Neural crest cell (in vitro differentiated cells): Measurements from ENCODE around the gene NEU2. TPM values are rescaled to one million over a fixed set of nuclear protein-coding genes. Genes with fewer than 3 reads are reported as not detected.

ENCODE experiments used
- DNase-seq: peaks from one replicate; pipeline ENCODE4 v3.0.0; 2021; ENCODE audit warnings: low read depth, mixed read lengths, low spot score
- H3K27ac Mint-ChIP-seq: one replicate; pipeline ENCODE4 v1.8.0; 2021; ENCODE audit warnings: mild to moderate bottlenecking, mixed read lengths; ENCODE audit not compliant: unreplicated experiment
- H3K27me3 Mint-ChIP-seq: 2 replicates; pipeline ENCODE4 v1.8.0; 2021; ENCODE audit warnings: low read depth, mild to moderate bottlenecking, mixed read lengths
- H3K36me3 Mint-ChIP-seq: 2 replicates; pipeline ENCODE4 v1.8.0; 2021; ENCODE audit warnings: low read depth, mild to moderate bottlenecking, mixed read lengths
- H3K4me1 Mint-ChIP-seq: 2 replicates; pipeline ENCODE4 v1.8.0; 2021; ENCODE audit warnings: mixed read lengths
- H3K4me3 Mint-ChIP-seq: one replicate; pipeline ENCODE4 v1.8.0; 2021; ENCODE audit warnings: mild to moderate bottlenecking, mixed read lengths
- H3K9me3 Mint-ChIP-seq: 2 replicates; pipeline ENCODE4 v1.8.0; 2021; ENCODE audit warnings: mixed read lengths
- total RNA-seq: library from RNA; stranded (reverse); gene quantifications from 2 replicates; pipeline ENCODE4 v1.2.1, GENCODE V29; 2021
- TF ChIP-seq, protein P1 (sequence below): fragments of 200-600 bp; sonication (generic); conservative IDR thresholded peaks from 2 replicates; pipeline ENCODE4 v1.5.0; 2021; ENCODE audit warnings: antibody characterized with exemption, mild to moderate bottlenecking

NEU2 gene
- total RNA-seq, 1 donor from 2014 or later, result not detected

DNA sequence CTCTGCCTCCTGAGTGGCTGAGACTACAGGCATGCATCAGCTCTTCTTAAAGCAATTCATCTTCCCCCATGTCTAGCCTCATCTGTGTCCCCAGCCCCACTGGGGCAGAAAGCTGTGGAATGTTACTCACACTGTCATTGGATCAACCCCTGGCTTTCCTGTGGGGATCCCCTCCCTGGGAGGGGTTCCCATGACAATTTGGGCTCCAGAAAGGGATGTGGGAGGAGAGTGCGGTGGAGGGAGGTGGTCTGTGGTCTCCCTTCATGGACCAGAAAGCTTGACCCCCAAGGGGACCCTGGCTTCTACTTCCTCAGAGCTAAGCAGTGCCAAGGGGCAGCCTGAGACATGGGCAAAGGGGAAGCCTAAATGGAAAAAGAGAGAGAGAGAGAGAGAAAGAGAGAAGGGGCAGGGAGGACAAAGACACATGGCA, 20.8 kb upstream of the NEU2 start:
- no peaks in the 10 kb centered on the region for H3K4me1 Mint-ChIP-seq
- no peak for DNase-seq
- H3K27ac Mint-ChIP-seq, result no peak overlapping the region
- no peaks in the 10 kb centered on the region for H3K36me3 Mint-ChIP-seq
- no peak overlapping the region for H3K4me3 Mint-ChIP-seq
- TF ChIP-seq, protein P1, sequence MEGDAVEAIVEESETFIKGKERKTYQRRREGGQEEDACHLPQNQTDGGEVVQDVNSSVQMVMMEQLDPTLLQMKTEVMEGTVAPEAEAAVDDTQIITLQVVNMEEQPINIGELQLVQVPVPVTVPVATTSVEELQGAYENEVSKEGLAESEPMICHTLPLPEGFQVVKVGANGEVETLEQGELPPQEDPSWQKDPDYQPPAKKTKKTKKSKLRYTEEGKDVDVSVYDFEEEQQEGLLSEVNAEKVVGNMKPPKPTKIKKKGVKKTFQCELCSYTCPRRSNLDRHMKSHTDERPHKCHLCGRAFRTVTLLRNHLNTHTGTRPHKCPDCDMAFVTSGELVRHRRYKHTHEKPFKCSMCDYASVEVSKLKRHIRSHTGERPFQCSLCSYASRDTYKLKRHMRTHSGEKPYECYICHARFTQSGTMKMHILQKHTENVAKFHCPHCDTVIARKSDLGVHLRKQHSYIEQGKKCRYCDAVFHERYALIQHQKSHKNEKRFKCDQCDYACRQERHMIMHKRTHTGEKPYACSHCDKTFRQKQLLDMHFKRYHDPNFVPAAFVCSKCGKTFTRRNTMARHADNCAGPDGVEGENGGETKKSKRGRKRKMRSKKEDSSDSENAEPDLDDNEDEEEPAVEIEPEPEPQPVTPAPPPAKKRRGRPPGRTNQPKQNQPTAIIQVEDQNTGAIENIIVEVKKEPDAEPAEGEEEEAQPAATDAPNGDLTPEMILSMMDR, result no peak
- H3K27me3 Mint-ChIP-seq, result no peaks in the 10 kb centered on the region
- peaks cover 4% of the 10 kb centered on the region for H3K9me3 Mint-ChIP-seq

DNA sequence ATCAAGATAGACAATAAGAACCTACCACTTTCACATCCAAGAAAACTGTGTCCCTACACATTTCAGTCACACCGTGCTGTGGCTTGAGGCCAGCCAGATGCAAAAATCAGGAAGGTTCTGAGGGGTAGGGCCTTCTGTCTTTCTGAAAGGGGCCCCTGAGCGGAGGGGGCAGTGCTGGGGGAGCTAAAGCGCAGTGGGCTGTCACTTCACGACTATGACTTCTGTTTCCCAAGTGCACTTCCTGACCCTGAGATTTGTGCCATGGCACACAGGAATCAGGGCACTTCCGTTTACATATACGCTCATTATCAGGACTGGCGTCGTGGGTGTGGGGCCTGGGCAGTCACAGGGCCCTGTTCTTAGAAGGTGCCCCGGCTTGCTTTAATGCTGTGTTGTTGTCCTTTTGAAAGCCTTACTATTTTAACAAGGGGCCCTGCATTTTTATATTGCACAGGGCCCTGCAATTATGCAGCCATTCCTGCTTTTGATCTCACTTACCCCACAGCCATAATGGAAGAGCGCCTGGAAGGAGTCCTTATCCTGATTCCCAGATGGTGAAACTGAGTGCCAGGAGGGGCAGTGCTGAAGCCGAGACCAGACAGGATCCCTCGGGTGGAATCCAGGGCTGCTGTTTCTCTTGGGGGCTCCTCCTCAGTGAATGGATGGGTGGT, 20.0 kb upstream of the NEU2 start:
- TF ChIP-seq, protein P1, result no peak
- DNase-seq, result no peak
- no peaks in the 10 kb centered on the region for H3K27me3 Mint-ChIP-seq
- H3K27ac Mint-ChIP-seq, result peak overlapping the region; percentile 59
- no peak overlapping the region for H3K4me3 Mint-ChIP-seq
- H3K9me3 Mint-ChIP-seq, result peaks cover 5% of the 10 kb centered on the region
- H3K36me3 Mint-ChIP-seq, result no peaks in the 10 kb centered on the region
- no peaks in the 10 kb centered on the region for H3K4me1 Mint-ChIP-seq

DNA sequence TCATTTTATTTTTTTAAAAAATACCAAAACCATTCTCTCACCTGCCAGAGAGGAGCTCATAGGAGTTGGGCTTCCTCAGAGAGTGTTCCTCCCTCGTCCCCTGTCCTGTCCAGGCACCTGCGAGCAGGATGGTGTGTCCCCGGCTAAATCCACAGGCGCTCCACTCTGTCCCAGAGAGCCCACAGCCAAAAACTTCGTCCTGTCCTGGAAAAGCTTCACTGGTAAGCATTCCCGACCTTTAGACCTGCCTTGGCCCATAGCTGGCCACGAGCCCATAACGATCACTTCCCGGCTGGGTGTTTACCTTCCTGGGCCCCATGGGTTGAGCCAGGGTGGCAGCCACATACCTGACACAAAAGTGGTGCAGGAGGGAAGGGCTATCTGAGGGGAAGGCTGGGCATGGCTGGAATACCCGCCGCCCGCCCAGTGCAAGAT, 19.4 kb upstream of the NEU2 start, which contains the start of gene NGEF:
Gene NGEF (minus strand): TSS at position 230 of the 435 bp plus-strand sequence. CDS start 38,366 bp downstream, outside the sequence.
- H3K27me3 Mint-ChIP-seq, result no peaks in the 10 kb centered on the region
- no peaks in the 10 kb centered on the region for H3K4me1 Mint-ChIP-seq
- H3K36me3 Mint-ChIP-seq, result no peaks in the 10 kb centered on the region
- TF ChIP-seq, protein P1, result no peak
- no peak for DNase-seq
- peaks cover 7% of the 10 kb centered on the region for H3K9me3 Mint-ChIP-seq
- H3K27ac Mint-ChIP-seq, result peak within 1 kb of the TSS; percentile 59
- no peak within 1 kb of the TSS for H3K4me3 Mint-ChIP-seq

DNA sequence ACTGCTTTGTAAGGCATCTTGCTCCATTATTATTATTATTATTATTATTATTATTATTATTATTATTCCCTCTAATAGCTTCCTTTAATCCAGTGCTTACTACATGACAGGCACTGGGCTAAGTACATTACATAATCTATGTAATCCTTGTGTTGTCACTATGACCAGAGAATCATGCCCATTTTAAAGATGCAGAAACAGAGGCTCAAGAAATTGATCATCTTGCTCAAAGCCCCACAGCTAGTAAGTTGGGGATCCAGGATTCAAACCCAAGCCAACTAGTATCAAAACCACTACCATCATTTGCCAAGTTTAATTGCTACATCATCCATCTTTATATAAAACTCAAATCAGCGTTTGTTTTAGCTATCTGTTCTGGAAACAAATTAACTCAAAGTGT, 18.8 kb upstream of the NEU2 start:
- no peaks in the 10 kb centered on the region for H3K36me3 Mint-ChIP-seq
- no peak for DNase-seq
- H3K27me3 Mint-ChIP-seq, result no peaks in the 10 kb centered on the region
- H3K4me1 Mint-ChIP-seq, result no peaks in the 10 kb centered on the region
- no peak overlapping the region for H3K27ac Mint-ChIP-seq
- H3K4me3 Mint-ChIP-seq, result no peak overlapping the region
- TF ChIP-seq, protein P1, result no peak
- peaks cover 7% of the 10 kb centered on the region for H3K9me3 Mint-ChIP-seq

DNA sequence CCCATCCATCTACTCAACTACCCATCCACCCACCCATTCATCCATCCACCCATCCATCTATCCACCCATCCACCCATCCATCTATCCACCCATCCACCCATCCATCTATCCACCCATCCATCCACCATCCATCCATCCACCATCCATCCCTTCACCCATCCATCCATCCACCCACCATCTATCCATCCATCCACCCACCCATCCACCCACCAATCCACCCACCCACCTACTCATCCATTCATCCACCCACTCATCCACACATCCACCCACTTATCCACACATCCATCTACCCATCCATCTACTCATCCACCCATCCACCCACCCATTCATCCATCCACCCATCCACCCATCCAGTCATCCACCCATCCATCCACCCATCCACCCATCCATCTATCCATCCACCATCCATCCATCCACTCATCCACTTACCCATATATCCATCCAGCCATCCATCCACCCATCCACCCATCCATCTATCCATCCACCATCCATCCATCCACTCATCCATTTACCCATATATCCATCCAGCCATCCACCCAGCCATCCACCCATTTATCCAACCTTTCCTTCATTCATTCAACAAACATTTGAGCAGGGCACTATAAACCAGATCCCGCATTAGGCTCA, 17.3 kb upstream of the NEU2 start:
- Mint-ChIP-seq H3K4me3 (no peak overlapping the region), H3K27me3 (no peaks in the 10 kb centered on the region), H3K9me3 (peaks cover 7% of the 10 kb centered on the region), H3K27ac (peak overlapping the region; percentile 82), H3K36me3 (no peaks in the 10 kb centered on the region), H3K4me1 (no peaks in the 10 kb centered on the region)
- TF ChIP-seq, protein P1, result no peak
- DNase-seq, result no peak
